ENCODE measurements around the gene TSPAN15.

The TSPAN15 gene

DNA sequence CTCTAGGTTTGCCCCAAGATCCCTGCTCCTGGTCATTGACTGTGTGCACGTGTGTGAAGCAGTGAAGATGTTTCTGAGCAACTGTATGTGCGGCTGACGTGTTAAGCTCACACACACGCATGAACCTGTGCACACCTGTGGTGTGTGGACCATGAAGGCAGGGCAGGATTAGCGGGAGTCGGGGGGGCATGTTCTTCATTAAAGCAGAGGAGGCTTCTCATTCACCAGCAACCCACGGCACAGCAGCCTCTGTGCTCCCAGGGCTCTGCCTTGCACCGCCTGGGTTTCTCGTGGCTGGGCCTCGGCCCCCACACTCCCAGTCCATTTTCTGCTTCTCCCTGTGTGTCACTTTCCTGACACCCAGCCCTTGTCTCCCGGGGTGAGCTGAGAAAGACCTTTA, 33.7 kb upstream of the TSPAN15 start:
- DNase-seq (ENCODE audit: low spot score), result no peak

DNA sequence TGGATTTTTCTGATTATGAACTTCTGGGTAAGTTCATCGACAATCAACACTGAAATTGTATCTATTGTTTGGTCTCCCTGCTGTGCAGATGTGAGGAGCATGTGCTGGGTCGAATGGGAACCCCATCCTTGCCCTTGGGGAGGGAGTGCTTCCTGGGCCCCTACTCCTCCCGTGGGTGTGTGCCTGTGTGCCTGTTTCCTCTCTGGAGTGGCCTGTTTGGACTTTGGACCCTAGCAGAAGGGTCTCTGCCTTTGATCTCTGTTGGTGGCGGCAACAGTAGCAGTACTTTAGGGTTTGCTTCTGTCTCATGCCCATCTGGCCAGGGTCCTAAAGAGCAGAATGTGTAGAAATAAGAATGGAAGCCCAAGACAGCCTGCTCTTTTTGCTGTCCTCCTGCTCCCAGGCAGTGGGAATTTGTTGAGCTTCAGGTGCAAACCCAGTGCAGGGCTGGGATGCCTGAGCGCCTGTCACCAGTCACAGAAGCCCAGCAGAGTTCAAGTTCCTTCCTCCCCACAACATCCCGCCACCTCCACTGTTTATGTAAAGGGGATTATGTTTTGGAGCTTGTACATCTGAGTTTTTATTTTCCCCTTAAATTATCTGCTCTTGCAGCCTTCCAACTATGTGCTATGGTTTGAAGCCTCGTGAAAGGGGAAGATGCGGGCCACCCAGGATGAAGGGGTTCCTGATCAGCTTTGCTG, 33.1 kb upstream of the TSPAN15 start:
- DNase-seq (ENCODE audit: low spot score), result no peak

DNA sequence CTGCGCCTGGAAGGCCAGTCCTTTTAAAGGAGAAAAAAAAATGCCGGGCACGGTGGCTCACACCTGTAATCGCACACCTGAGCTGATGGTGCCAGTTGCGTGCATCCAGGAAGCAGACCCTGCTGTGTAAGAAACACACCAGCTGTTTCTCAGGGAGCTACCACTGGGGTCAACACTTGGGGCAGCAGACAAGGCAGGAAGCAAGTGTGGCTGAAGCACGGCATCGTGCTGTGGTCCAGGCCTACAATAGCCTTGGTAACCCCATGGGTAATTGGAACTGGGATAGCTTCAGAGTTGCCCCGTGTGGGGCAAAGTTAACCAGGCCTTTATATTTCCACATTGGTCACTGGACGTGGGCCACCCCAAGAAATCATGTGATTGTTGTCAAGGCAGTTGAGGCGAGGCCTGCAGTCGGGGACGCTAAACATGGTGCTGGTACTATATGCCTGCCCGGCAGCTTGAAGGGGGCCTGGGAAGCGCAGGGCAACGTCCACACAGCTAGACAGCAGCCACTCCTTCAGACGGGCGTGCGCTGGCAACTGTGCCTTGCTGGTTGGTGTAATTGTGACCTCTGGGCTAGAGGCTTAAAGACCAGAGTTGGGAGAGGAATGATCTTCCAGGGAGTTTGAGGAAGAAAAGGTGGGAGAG, 32.0 kb upstream of the TSPAN15 start:
- DNase-seq (ENCODE audit: low spot score), result no peak

DNA sequence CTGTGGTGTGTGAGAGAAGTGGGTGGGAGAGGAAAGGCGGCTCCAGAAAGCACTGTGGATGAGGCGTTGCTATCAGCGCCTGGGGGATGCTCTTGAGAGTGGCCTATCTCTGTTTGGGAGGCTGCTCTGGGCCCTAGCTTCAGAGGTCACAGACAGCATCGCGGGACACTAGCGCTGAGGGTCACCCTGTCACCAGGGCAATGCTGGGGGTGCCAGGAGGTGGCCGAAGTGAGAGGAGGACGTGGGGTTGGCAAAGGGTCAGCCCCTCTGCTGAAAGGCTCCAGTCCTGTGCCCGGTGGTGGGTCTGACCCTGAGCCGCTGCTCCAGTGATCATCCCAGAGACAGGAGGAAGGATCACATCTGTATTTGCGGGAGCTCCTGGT, 31.5 kb upstream of the TSPAN15 start:
- DNase-seq (ENCODE audit: low spot score), result no peak

DNA sequence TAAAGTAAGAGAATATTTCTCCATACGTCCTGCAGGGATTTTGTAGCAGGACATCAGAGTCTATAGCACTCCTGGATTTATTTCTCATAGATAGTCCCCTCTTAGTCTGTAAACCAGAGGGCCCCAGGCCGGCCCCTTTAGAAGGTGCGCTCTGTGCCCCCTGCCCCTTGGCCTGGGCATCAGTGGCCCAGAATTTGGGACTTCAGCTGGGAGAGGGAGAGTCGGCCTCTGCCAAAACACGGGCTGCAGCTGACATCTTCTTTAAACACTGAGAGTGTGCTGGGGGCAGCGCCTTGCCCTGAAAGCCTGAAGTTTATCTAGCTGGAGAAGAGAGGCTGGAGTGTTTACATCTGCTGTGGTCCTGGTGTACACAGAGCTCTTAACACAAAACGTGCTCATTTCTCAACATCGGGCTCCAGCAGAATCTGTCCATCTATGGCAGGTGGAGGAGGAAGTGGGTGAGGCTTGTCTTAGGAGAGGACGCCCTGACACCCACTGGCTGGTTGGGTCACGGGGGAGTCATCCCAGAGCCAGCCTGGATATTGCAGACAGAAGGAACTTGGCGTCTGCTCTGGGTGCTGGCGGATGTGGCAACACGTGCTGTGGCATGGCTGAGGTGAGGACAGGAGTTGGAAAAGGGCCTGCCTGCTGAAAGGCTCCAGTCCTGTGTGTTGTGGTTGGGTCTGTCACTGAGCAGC, 29.5 kb upstream of the TSPAN15 start:
- no peak for DNase-seq (ENCODE audit: low spot score)

DNA sequence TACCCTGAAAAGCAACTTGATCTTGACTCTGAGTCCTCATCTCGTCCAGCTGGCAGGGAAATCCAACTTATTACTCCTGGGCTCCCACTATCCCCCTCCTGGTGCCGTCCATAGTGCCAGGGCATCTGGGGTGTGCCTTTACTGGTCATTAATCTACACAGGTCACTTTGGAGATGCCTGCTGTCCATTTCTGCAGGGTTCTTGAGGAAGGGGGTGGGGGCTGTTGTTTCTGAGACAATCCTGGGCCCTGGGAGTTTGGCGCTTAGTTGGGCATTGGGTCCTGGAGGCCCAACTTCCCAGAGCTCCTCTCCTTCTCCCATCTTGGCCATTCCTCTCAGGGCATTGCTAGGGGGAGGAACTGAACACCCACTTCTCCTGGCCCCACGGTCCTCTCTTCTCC, 28.6 kb upstream of the TSPAN15 start:
- DNase-seq (ENCODE audit: low spot score), result no peak

DNA sequence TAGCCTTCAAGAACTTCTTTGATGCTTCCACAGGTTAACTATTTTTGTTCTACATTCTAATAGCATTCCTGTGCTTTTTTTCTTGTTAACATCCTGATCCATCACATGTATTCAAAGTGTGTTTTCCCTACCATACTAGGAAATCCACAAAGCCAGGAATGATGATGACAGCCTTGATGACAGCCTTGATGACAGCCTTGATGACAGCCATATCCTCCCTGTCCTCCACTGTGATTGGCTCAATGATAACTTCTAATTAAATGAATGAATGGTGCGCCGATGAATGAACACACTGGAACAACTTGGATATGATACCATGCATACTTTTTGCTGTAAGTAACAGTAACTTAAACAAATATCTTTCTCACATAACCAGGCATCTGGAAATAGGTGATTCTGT, 26.2 kb upstream of the TSPAN15 start:
- DNase-seq (ENCODE audit: low spot score), result no peak

DNA sequence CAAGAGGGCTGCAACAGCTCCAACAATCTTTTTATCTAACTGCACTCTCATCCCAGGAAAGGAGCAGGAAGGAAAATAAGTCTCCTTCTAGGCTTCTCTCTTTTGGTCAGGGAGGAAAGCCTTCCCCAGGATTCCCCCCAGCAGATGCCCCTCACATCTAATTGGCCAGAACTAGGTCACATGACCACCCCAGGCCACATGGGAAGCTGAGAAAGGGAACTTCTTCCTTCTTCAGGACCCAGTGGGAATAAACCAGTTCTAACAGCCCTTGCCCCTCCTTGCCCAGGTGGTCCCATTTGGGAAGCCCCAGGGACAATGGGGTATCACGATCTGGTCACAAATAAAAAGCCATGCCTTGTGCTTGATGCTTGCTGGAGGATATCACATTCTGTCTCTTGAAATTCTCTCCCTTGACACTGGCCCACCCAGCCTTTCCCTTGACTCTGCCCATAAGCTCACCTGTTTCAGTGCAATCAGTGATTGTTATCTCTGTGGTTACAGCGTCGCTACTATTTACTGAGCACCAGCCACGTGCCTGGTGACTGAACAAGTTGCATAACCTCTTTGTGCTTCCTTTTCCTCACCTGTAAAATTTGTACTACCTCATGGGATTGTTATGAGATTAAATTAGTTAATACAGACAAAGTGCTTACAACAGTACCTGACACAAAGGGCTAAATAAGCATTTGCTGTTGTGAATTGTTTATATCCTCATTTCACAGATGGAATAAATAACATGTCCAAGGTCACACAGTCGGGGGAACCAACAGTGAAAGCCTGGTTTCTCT, 25.6 kb upstream of the TSPAN15 start:
- DNase-seq (ENCODE audit: low spot score), result no peak

DNA sequence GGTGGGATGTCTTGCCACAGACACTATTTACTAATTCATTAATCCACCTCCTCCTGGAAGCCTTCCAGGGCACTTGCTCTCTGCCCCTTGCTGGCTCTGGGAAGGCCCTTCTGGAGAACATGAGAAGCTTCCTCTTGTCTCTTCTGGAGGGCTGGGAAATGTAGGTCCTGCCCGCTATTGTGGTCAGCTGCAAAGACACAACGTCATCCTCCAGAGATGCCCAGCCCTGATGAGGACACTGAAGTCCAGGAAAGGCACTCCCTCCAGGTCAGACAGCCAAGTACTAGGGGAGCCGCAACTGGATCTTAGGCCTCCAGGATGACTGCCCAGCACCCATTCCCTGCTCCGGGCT, 24.9 kb upstream of the TSPAN15 start:
- no peak for DNase-seq (ENCODE audit: low spot score)

DNA sequence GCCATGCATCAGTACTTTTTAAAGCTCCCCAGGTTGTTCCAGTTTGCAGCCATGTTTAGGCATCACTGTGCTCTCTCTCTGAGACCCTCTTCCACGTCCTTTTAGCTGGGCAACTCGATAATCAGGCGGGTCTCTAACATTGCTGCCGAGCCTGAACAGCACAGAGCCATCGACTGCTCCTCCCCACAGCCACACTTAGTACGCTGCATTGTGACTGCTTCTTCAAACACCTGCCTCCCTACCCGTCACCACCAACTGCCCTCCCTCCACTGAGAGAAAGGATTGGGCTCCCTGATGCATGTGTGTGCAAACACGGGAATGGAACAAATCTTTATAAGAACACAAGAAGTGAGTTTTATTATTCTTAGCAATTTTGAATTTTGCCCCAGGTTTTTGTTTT, 23.1 kb upstream of the TSPAN15 start:
- no peak for DNase-seq (ENCODE audit: low spot score)

DNA sequence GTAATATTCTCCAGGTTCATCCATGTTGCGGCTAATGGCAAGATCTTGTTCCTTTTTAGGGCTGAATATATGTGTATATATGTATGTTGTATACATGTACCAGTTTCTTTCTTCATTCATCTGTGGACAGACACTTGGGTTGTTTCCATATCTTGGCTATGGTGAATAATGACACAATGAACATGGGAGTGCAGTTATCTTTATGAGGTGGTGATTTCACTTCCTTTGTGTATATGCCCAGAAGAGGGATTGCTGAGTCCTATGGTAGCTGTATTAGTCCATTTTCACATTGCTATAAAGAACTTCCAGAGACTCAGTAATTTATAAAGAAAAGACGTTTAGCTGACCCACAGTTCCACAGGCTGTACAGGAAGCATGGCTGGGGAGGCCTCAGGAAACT, 17.1 kb upstream of the TSPAN15 start:
- DNase-seq (ENCODE audit: low spot score), result no peak

DNA sequence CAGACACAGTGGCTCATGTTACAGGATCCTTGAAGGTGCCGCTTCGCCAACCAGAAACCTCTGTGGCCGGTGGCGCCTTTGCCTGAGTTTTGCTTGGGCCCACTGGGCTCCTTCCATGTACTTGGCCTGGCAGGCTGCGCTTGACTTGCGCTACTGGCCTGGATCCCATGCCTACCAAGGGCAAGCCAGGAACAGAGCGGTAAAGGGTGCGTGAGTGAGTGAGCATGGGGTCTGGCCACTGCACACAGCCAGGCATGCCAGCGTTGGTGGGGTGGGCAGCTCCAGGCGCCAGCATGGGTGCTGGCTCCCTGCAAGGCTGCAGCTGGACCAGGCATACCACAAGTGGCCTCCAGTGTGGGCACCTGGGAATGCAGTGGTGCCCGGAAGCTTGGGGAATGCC, 16.3 kb upstream of the TSPAN15 start:
- no peak for DNase-seq (ENCODE audit: low spot score)

DNA sequence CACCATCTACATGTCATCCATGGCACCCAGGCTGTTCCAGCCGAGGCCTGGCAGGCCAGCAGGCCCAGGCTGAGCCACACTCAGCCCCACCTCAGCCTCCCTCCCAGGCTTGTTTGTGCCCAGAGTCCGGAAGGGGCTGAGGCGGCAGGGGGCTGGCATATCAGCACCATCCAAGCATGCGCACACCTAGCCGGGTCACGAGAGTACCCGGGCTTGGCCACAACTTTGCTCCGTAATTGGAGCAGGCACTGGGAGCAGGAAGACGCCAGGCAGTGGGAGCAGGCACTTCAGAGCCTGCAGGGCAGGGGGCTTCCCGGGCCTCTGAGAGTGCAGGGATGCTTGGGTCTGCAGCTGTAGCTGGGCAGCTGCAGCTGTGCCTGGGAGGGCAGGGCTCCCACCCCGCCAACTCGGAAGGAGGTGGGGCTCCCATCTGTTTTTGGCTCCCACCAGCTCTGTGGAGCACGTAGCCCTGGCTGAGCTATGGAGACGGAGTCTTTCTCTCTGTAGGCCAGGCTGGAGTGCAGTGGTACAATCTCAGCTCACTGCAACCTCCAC, 15.2 kb upstream of the TSPAN15 start:
- no peak for DNase-seq (ENCODE audit: low spot score)

DNA sequence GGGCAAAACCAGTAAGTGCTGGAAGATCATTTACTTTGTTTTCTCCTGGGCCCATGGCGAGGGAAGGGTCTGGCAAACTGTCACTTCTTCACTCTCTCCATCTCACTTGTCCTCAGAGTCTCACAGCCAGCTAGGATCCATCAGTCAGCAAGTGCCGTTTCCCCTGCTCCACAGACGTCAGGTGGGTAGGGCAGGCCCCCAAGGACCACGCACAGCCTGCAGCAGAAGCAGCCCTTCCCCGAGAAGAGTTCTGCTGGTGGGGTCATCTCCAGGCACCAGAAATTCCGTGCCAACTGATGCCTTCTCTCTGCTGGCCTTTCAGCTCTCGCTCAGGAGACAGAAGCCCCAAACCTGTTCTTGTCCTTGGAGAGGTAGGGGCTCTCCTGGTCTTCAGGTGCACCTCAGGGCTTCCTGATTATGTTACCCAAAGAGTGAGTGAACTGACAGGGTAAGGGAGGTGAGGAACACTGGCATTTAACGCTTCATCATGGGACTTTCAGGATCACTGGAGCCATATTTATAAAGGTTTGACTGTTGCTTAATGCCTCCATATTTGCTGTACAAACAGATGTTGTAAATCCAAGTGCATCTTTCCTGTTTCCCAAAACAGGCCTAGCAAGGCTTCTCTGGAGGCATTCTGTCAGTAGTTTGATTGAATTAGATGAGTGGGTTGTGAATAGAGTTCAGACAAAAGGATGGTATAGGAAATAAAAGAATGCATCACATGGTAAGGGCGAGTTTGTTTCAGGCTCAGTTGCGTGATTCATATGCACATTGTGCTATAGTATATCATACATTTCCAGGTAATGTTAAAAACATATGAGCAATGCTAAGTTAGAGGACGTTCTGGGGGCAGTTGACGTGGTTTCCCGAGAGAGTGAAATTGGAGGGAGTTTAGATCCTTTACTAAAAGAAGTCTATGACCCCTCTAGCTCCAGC, 13.7 kb upstream of the TSPAN15 start:
- no peak for DNase-seq (ENCODE audit: low spot score)

DNA sequence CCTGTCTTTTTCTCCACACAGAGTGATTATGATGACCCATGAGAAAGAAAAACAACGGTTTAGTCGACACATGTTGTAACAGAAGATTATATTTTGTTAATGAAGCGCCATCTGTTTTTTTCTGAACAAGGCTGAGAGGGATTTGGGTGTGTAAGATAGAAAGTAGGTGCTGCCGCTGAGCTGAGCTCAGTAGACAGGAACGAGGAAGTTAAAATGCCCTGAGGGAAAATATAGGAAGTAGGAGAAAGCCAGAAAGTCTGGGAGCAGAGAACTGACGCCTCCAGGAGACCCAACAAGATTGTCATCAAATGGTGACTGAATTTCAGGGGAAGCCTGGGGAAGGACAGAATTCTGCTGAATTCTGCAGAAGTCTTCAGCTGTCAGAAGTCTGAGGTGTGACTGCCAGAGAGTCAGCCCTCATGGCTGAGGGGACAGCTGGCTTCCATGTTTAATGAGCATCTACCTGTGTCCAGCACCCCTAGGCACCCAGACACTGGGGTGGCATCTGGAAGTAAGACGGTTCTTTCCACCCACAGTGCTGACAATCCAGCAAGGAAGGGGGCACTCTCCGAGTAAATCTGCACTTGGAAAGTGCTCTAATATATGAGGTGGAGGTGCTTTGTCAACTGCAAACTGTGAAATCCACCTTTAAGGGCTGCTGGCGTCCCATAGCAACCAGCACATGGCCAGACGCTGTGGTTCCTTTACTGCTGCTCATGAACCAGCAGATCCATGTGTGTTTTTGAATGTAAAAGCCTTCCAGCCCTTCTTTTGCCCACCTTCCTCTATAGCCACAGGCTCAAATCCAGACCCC, 12.5 kb upstream of the TSPAN15 start:
- DNase-seq (ENCODE audit: low spot score), result no peak

DNA sequence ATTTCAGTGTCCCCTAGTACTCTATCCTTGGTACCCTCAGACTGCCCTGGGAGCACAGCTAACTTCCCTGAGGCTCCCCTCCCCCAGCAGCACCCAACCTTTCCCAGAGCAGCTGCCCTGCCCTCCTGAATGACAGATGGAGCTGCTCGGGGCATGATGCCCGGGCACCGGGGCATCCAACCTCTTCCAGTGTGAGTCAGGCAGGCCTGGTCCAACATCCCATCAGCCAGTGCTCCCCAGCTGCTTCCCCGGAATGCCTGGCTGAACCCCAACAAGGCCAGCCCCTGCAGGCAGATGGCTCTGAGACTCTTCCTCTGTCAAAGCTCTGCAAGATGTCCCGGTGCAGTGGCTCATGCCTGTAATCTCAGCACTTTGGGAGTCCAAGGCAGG, 11.9 kb upstream of the TSPAN15 start:
- no peak for DNase-seq (ENCODE audit: low spot score)

DNA sequence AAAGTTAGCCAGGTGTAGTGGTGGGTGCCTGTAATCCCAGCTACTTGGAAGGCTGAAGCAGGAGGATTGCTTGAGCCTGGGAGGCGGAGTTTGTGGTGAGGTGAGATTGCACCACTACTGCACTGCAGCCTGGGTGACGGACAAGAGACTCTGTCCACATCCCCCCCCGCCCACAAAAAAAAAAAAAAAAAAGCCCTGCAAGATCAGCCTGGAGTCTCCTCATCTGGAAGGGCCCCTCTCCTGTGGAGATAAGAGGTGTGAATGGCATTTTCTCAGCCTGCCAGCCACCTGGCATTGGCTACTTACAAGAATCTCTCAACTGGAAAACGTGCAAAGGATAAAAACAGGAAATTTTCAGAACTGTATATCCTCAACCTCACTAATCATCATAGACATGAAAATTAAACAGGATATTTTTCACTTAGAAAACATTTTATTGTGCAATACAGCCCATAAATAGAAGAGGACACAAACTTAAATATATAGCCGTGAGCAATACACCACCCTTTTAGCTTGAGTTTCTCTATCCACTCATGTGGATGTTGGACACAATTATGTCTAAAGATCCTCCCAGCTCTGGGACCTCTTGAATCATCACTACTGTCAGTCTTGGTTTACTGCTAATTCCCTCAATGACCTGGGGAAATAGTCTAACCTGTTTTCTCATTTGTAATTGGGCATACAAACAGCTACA, 11.3 kb upstream of the TSPAN15 start:
- no peak for DNase-seq (ENCODE audit: low spot score)

DNA sequence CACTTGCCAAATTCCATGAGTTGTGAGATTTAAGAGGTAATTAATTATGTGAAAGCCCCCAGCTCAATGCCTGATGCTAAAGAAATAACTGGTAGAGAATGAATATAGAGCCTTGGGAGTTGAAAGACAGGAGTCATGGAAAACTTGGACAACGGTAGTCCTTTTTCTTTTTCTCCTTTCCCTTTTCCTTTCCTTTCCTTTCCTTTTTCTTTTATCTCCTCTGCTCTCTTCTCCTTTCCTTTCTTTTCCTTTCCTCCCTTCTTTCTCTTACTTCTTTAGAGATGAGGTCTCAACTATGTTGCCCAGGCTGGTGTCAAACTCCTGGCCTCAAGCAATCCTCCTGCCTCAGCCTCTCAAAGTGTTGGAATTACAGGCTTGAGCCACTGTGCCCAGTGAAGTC, 7.9 kb upstream of the TSPAN15 start:
- no peak for DNase-seq (ENCODE audit: low spot score)

DNA sequence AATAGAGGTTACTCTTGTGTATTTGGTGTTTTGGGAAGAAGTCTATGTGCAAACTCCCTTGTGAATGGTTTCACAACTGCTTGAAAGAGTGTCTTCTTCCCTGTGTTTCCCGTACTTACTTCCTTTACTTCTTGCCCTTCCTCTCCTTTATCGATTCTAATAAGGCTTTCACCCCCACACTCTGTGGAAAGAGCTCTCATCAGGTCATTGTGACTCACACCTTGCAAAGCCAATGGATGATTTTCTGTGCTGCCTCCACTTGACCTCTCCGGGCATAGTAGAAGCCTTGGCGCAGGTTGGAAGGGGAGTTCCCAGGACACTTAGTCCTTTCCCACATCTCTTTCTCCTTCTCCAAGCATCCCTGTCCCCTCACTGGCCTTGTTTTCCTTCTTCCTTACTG, 6.2 kb upstream of the TSPAN15 start:
- DNase-seq (ENCODE audit: low spot score), result no peak

DNA sequence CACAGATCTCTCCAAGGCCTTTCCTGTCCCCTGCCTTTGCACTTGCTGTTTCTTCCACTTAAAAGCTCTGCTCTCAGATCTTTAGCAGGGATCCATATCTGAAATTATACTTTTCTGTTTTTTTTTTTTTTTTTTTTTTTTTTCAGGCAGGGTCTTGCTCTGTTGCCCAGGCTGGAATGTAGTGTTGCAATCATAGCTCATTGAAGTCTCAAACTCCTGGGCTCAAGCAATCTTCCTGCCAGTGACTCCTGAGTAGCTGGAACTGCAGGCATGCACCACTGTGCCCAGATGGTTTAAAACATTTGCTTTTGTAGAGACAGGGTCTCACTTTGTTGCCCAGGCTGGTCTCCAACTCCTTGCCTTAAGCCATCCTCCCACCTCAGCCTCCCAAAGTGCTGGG, 5.0 kb upstream of the TSPAN15 start:
- no peak for DNase-seq (ENCODE audit: low spot score)
